HG03565 (cell line): Measurements from ENCODE around the gene ARHGAP24.
A peak's percentile ranks its signal among the peaks of the same experiment; 100 is the strongest.
"Not testable (repeated sequence)": the region's sequence is repeated elsewhere in the genome, so short reads cannot be mapped to it uniquely, and the experiment has no call there.

Experiments used
- ATAC-seq: cut with Tn5 transposase; IDR thresholded peaks from one replicate; pipeline ENCODE4 v1.9.1; 2021; ENCODE audit warnings: mild to moderate bottlenecking, moderate library complexity; ENCODE audit not compliant: unreplicated experiment

The ARHGAP24 gene

GRCh38 chr4:85482010-85482738 lies 7.2 kb downstream of the ARHGAP24 start:
- ATAC-seq, result peak; percentile 34

- no peak for ATAC-seq
Measured at GRCh38 chr4:85486425-85487086, 11.6 kb downstream of the ARHGAP24 start.

- no peak for ATAC-seq
Measured at GRCh38 chr4:85488416-85488815, 13.5 kb downstream of the ARHGAP24 start.

- no peak for ATAC-seq
Measured at GRCh38 chr4:85489273-85489981, 14.5 kb downstream of the ARHGAP24 start.

- ATAC-seq, result peak; percentile 64
Measured at GRCh38 chr4:85491527-85491926, 16.6 kb downstream of the ARHGAP24 start.

GRCh38 chr4:85492336-85492735 lies 17.4 kb downstream of the ARHGAP24 start:
- ATAC-seq, result no peak

- no peak for ATAC-seq
Measured at GRCh38 chr4:85495621-85496020, 20.7 kb downstream of the ARHGAP24 start.

- no peak for ATAC-seq
Measured at GRCh38 chr4:85496126-85496849, 21.3 kb downstream of the ARHGAP24 start.

GRCh38 chr4:85496933-85497332 lies 22.0 kb downstream of the ARHGAP24 start:
- ATAC-seq, result no peak

- peak; percentile 98 for ATAC-seq
Measured at GRCh38 chr4:85498068-85498733, 23.3 kb downstream of the ARHGAP24 start.

GRCh38 chr4:85499573-85499972 lies 24.6 kb downstream of the ARHGAP24 start:
- ATAC-seq, result no peak

- no peak for ATAC-seq
Measured at GRCh38 chr4:85500110-85500867, 25.3 kb downstream of the ARHGAP24 start.

GRCh38 chr4:85501145-85501544 lies 26.2 kb downstream of the ARHGAP24 start:
- not testable (repeated sequence) for ATAC-seq

- ATAC-seq, result no peak
Measured at GRCh38 chr4:85508654-85509053, 33.7 kb downstream of the ARHGAP24 start.

- ATAC-seq, result no peak
Measured at GRCh38 chr4:85509882-85510631, 35.1 kb downstream of the ARHGAP24 start.

- no peak for ATAC-seq
Measured at GRCh38 chr4:85510632-85510984, 35.7 kb downstream of the ARHGAP24 start.

GRCh38 chr4:85512446-85513205 lies 37.7 kb downstream of the ARHGAP24 start:
- ATAC-seq, result no peak

GRCh38 chr4:85514117-85514516 lies 39.2 kb downstream of the ARHGAP24 start:
- ATAC-seq, result no peak

GRCh38 chr4:85514783-85515182 lies 39.8 kb downstream of the ARHGAP24 start:
- ATAC-seq, result no peak
